Activated T-helper 17 cell treated with anti-CD3 and anti-CD28 coated beads, Interleukin-2, amount 50 U/mL, for 72 hours (primary cell): Measurements from ENCODE around the gene CD248. TPM values are rescaled to one million over a fixed set of nuclear protein-coding genes. Genes with fewer than 3 reads are reported as not detected.
"Not testable (repeated sequence)": the region's sequence is repeated elsewhere in the genome, so short reads cannot be mapped to it uniquely, and the experiment has no call there.

ENCODE experiments used
- ATAC-seq: fragments of 150-1000 bp; cut with Tn5 transposase; replicated peaks from 2 replicates; pipeline ENCODE4 v1.10.0; 2021; ENCODE audit warnings: mild to moderate bottlenecking, moderate library complexity
- H3K27ac Mint-ChIP-seq: one replicate; pipeline ENCODE4 v1.8.0; 2022; ENCODE audit warnings: mixed read lengths
- H3K27me3 Mint-ChIP-seq: one replicate; pipeline ENCODE4 v1.8.0; 2022; ENCODE audit warnings: mixed read lengths
- H3K36me3 Mint-ChIP-seq: one replicate; pipeline ENCODE4 v1.8.0; 2022; ENCODE audit warnings: low read depth, mild to moderate bottlenecking, mixed read lengths
- H3K4me1 Mint-ChIP-seq: one replicate; pipeline ENCODE4 v1.8.0; 2022; ENCODE audit warnings: mixed read lengths
- H3K4me3 Mint-ChIP-seq: one replicate; pipeline ENCODE4 v1.8.0; 2022; ENCODE audit warnings: mild to moderate bottlenecking, mixed read lengths
- H3K9me3 Mint-ChIP-seq: one replicate; pipeline ENCODE4 v1.8.0; 2022; ENCODE audit warnings: mixed read lengths
- total RNA-seq, 2 donors: library from RNA; stranded (reverse); gene quantifications; one replicate each; pipeline ENCODE4 v1.2.3, GENCODE V29; 2022

The CD248 gene
- total RNA-seq, 2 donors from 2014 or later = not detected

GRCh38 chr11:66285250-66285947 is 31.4 kb downstream of the CD248 start:
- no peak overlapping the region for H3K27ac Mint-ChIP-seq
- no peak for ATAC-seq
- H3K4me1 Mint-ChIP-seq = peaks cover 12% of the 10 kb centered on the region
- no peaks in the 10 kb centered on the region for H3K27me3 Mint-ChIP-seq
- no peaks in the 10 kb centered on the region for H3K9me3 Mint-ChIP-seq
- H3K4me3 Mint-ChIP-seq = no peak overlapping the region
- H3K36me3 Mint-ChIP-seq = no peaks in the 10 kb centered on the region

- Mint-ChIP-seq H3K4me1 (peaks cover 11% of the 10 kb centered on the region), H3K36me3 (no peaks in the 10 kb centered on the region), H3K9me3 (no peaks in the 10 kb centered on the region), H3K4me3 (no peak overlapping the region), H3K27me3 (no peaks in the 10 kb centered on the region), H3K27ac (peak overlapping the region; percentile 25)
- no peak for ATAC-seq
Observed at GRCh38 chr11:66284526-66285078, 32.2 kb downstream of the CD248 start.

- Mint-ChIP-seq H3K9me3 (no peaks in the 10 kb centered on the region), H3K36me3 (no peaks in the 10 kb centered on the region), H3K4me3 (no peak overlapping the region), H3K4me1 (peaks cover 15% of the 10 kb centered on the region), H3K27me3 (no peaks in the 10 kb centered on the region), H3K27ac (peak overlapping the region; percentile 72)
- no peak for ATAC-seq
Observed at GRCh38 chr11:66283461-66284105, 33.3 kb downstream of the CD248 start.

GRCh38 chr11:66282468-66283455 is 34.1 kb downstream of the CD248 start:
- Mint-ChIP-seq H3K27me3 (no peaks in the 10 kb centered on the region), H3K4me3 (peak overlapping the region; percentile 15), H3K9me3 (no peaks in the 10 kb centered on the region), H3K27ac (peak overlapping the region; percentile 72), H3K36me3 (no peaks in the 10 kb centered on the region), H3K4me1 (peaks cover 15% of the 10 kb centered on the region)
- ATAC-seq = peak; percentile 93

GRCh38 chr11:66281776-66282467 is 34.9 kb downstream of the CD248 start:
- Mint-ChIP-seq H3K36me3 (peaks cover 3% of the 10 kb centered on the region), H3K27ac (peak overlapping the region; percentile 72), H3K4me1 (peaks cover 15% of the 10 kb centered on the region), H3K4me3 (peak overlapping the region; percentile 15), H3K9me3 (no peaks in the 10 kb centered on the region), H3K27me3 (no peaks in the 10 kb centered on the region)
- ATAC-seq = peak; percentile 8

- no peaks in the 10 kb centered on the region for H3K9me3 Mint-ChIP-seq
- peaks cover 12% of the 10 kb centered on the region for H3K36me3 Mint-ChIP-seq
- H3K27ac Mint-ChIP-seq = peak overlapping the region; percentile 72
- H3K4me3 Mint-ChIP-seq = peak overlapping the region; percentile 30
- peaks cover 15% of the 10 kb centered on the region for H3K4me1 Mint-ChIP-seq
- no peak for ATAC-seq
- H3K27me3 Mint-ChIP-seq = no peaks in the 10 kb centered on the region
Observed at GRCh38 chr11:66281001-66281400, 35.8 kb downstream of the CD248 start.

- no peak overlapping the region for H3K27ac Mint-ChIP-seq
- H3K9me3 Mint-ChIP-seq = no peaks in the 10 kb centered on the region
- no peaks in the 10 kb centered on the region for H3K27me3 Mint-ChIP-seq
- ATAC-seq = no peak
- peaks cover 15% of the 10 kb centered on the region for H3K4me1 Mint-ChIP-seq
- H3K36me3 Mint-ChIP-seq = peaks cover 17% of the 10 kb centered on the region
- no peak overlapping the region for H3K4me3 Mint-ChIP-seq
Observed at GRCh38 chr11:66280428-66280827, 36.4 kb downstream of the CD248 start.

GRCh38 chr11:66279092-66279734 is 37.6 kb downstream of the CD248 start:
- H3K27ac Mint-ChIP-seq = peak overlapping the region; percentile 69
- no peaks in the 10 kb centered on the region for H3K27me3 Mint-ChIP-seq

GRCh38 chr11:66278363-66279091 is 38.3 kb downstream of the CD248 start:
- H3K4me1 Mint-ChIP-seq = peaks cover 15% of the 10 kb centered on the region
- H3K36me3 Mint-ChIP-seq = peaks cover 36% of the 10 kb centered on the region
- H3K27ac Mint-ChIP-seq = no peak overlapping the region
- H3K4me3 Mint-ChIP-seq = peak overlapping the region; percentile 48
- no peak for ATAC-seq
- no peaks in the 10 kb centered on the region for H3K27me3 Mint-ChIP-seq
- no peaks in the 10 kb centered on the region for H3K9me3 Mint-ChIP-seq

More at GRCh38 chr11:66279092-66279734, 37.6 kb downstream of the CD248 start:
- Mint-ChIP-seq H3K9me3 (no peaks in the 10 kb centered on the region), H3K4me1 (peaks cover 15% of the 10 kb centered on the region), H3K4me3 (peak overlapping the region; percentile 48), H3K36me3 (peaks cover 29% of the 10 kb centered on the region)
- ATAC-seq = no peak

- peak; percentile 55 for ATAC-seq
- Mint-ChIP-seq H3K27ac (no peak within 1 kb of the TSS), H3K27me3 (no peaks in the 10 kb centered on the region), H3K9me3 (no peaks in the 10 kb centered on the region), H3K4me3 (peak within 1 kb of the TSS; percentile 48), H3K36me3 (peaks cover 44% of the 10 kb centered on the region), H3K4me1 (peaks cover 19% of the 10 kb centered on the region)
Observed at GRCh38 chr11:66277471-66278362, 39.1 kb downstream of the CD248 start, which contains the start of gene CNIH2. Gene CNIH2, plus strand, starts transcription at chr11:66278175. Its CDS starts 282 bp downstream, at chr11:66278457.

- peaks cover 50% of the 10 kb centered on the region for H3K36me3 Mint-ChIP-seq
- H3K9me3 Mint-ChIP-seq = not testable (repeated sequence)
- peak overlapping the region; percentile 17 for H3K4me3 Mint-ChIP-seq
Observed at GRCh38 chr11:66277064-66277463, 39.8 kb downstream of the CD248 start.

GRCh38 chr11:66276619-66277018 is 40.2 kb downstream of the CD248 start:
- Mint-ChIP-seq H3K36me3 (peaks cover 55% of the 10 kb centered on the region), H3K4me1 (peaks cover 13% of the 10 kb centered on the region)
- not testable (repeated sequence) for H3K27ac Mint-ChIP-seq, H3K4me3 Mint-ChIP-seq, ATAC-seq, H3K9me3 Mint-ChIP-seq, H3K27me3 Mint-ChIP-seq

More at GRCh38 chr11:66277064-66277463, 39.8 kb downstream of the CD248 start:
- not testable (repeated sequence) for H3K27me3 Mint-ChIP-seq, ATAC-seq, H3K27ac Mint-ChIP-seq
- H3K4me1 Mint-ChIP-seq = peaks cover 18% of the 10 kb centered on the region
